Measurements from ENCODE around the gene NTM.

NTM gene

GRCh38 chr11:131877246-131877942 is 507.0 kb downstream of the NTM start:
- no peak for TF ChIP-seq CTCF (conservative IDR thresholded peaks at IDR 0.05; ENCODE audit: low read length)

GRCh38 chr11:131880316-131880715 is 509.9 kb downstream of the NTM start:
- H3K4me3 ChIP-seq (ENCODE audit: low read length), result no peak overlapping the region
- no peak for DNase-seq (ENCODE audit: low read depth)
- no peak for TF ChIP-seq CTCF (conservative IDR thresholded peaks at IDR 0.05; ENCODE audit: low read length)

More at GRCh38 chr11:131877246-131877942, 507.0 kb downstream of the NTM start:
- DNase-seq (ENCODE audit: low read depth), result no peak
- H3K4me3 ChIP-seq (ENCODE audit: low read length), result no peak overlapping the region

- DNase-seq (ENCODE audit: low read depth), result no peak
- TF ChIP-seq CTCF (conservative IDR thresholded peaks at IDR 0.05; ENCODE audit: low read length), result no peak
- H3K4me3 ChIP-seq (ENCODE audit: low read length), result no peak overlapping the region
These were observed 510.6 kb downstream of the NTM start for GRCh38 chr11:131880976-131881375.

GRCh38 chr11:131883332-131883731 is 512.9 kb downstream of the NTM start:
- TF ChIP-seq CTCF (conservative IDR thresholded peaks at IDR 0.05; ENCODE audit: low read length), result no peak
- no peak overlapping the region for H3K4me3 ChIP-seq (ENCODE audit: low read length)
- DNase-seq (ENCODE audit: low read depth), result no peak

GRCh38 chr11:131884461-131885073 is 514.2 kb downstream of the NTM start:
- no peak overlapping the region for H3K4me3 ChIP-seq (ENCODE audit: low read length)
- DNase-seq (ENCODE audit: low read depth), result no peak
- TF ChIP-seq CTCF (conservative IDR thresholded peaks at IDR 0.05; ENCODE audit: low read length), result no peak

GRCh38 chr11:131885431-131885830 is 515.0 kb downstream of the NTM start:
- no peak for TF ChIP-seq CTCF (conservative IDR thresholded peaks at IDR 0.05; ENCODE audit: low read length)
- no peak for DNase-seq (ENCODE audit: low read depth)

GRCh38 chr11:131886201-131886600 is 515.8 kb downstream of the NTM start:
- no peak for TF ChIP-seq CTCF (conservative IDR thresholded peaks at IDR 0.05; ENCODE audit: low read length)
- H3K4me3 ChIP-seq (ENCODE audit: low read length), result no peak overlapping the region
- no peak for DNase-seq (ENCODE audit: low read depth)

More at GRCh38 chr11:131885431-131885830, 515.0 kb downstream of the NTM start:
- H3K4me3 ChIP-seq (ENCODE audit: low read length), result no peak overlapping the region
